Activated T-helper 9 cell treated with anti-CD3 and anti-CD28 coated beads, Interleukin-2, amount 50 U/mL, for 16 hours (primary cell): ENCODE results near the gene TSPOAP1.

Source experiments
- DNase-seq: peaks from one replicate; pipeline ENCODE4 v3.0.0-alpha.2; 2020; ENCODE audit warnings: low read depth

The TSPOAP1 gene

GRCh38 chr17:58329035-58329809 lies 627 bp upstream of the TSPOAP1 start:
- DNase-seq = peak; percentile 64

GRCh38 chr17:58327363-58328194 lies 1.0 kb downstream of the TSPOAP1 start:
- DNase-seq = no peak

- no peak for DNase-seq
Observed at GRCh38 chr17:58326609-58327362, 1.8 kb downstream of the TSPOAP1 start.

GRCh38 chr17:58325976-58326468 lies 2.6 kb downstream of the TSPOAP1 start:
- no peak for DNase-seq

- DNase-seq = no peak
Observed at GRCh38 chr17:58325289-58325726, 3.3 kb downstream of the TSPOAP1 start.

- no peak for DNase-seq
Observed at GRCh38 chr17:58324409-58325288, 3.9 kb downstream of the TSPOAP1 start.

- DNase-seq = no peak
Observed at GRCh38 chr17:58324056-58324408, 4.6 kb downstream of the TSPOAP1 start.

GRCh38 chr17:58323366-58324055 lies 5.1 kb downstream of the TSPOAP1 start:
- no peak for DNase-seq

GRCh38 chr17:58322581-58323185 lies 5.9 kb downstream of the TSPOAP1 start:
- DNase-seq = no peak

GRCh38 chr17:58321571-58322525 lies 6.7 kb downstream of the TSPOAP1 start:
- DNase-seq = no peak

GRCh38 chr17:58320570-58321323 lies 7.8 kb downstream of the TSPOAP1 start:
- DNase-seq = no peak

- DNase-seq = no peak
Observed at GRCh38 chr17:58320163-58320558, 8.4 kb downstream of the TSPOAP1 start.

GRCh38 chr17:58319173-58320162 lies 9.1 kb downstream of the TSPOAP1 start:
- no peak for DNase-seq

GRCh38 chr17:58318627-58319172 lies 9.9 kb downstream of the TSPOAP1 start:
- DNase-seq = no peak

- DNase-seq = no peak
Observed at GRCh38 chr17:58318065-58318481, 10.5 kb downstream of the TSPOAP1 start.

GRCh38 chr17:58317421-58318064 lies 11.1 kb downstream of the TSPOAP1 start:
- peak; percentile 60 for DNase-seq
